ENCODE data around the gene PTMS. TPM values are rescaled to one million over a fixed set of nuclear protein-coding genes. Genes with fewer than 3 reads are reported as not detected.

The PTMS gene
- total and polyA plus RNA-seq, 9 of the 15 experiments (the other 6 are each of a cell fraction or from before 2014, with no cell fraction given): 5.1 to 287 (median 78.5) TPM

DNA sequence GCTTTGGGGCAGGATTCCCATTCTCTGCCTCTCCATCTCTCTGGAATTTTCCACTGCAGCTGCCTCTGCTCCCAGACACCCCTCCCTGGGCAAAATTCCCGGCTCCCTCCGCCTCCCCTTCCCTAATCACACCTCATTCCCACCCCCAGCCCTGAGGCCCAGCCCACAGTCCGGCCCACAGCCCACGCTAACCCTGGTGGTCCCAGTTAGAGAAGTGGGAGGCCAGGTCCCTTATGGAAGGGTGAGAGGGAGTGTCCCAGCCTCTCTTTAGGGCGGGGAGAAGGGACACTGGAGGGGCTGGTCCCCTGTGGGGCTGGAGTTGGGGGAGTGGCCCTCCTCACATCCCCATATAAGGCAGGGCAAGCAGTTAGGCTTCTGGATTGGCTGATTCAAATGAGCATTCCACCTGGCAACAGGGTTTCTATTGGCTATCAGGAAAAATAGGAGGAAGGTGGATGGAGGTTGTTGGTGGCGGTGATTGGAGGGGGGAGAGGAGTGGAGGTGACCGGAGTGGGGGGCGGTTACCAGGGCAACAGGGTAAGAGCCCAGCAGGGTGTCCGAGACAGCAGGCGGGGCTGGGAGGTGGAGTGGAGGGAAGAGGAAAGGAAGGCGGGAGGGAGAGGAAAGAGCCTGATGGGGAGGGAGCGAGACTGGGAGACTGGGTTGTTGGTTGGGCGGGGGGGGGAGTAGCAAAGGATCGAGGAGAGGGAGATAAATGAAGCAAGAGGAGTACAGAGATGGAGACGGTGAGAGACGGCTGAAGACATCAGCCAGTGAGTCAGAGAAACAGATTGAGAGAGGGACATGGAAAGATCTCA lies 1.9 kb upstream of the PTMS start (continued):
- TF ChIP-seq, protein P1, sequence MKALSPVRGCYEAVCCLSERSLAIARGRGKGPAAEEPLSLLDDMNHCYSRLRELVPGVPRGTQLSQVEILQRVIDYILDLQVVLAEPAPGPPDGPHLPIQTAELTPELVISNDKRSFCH (CRISPR knock-in tag; IDR thresholded peaks at IDR 0.05): no peak
- TF ChIP-seq, protein P1 (tag; IDR thresholded peaks at IDR 0.05): no peak
- no peak for TF ChIP-seq BCL6 (CRISPR knock-in tag; IDR thresholded peaks at IDR 0.05)
- TF ChIP-seq ZNF583 (CRISPR knock-in tag; IDR thresholded peaks at IDR 0.05): no peak
- peak; percentile 58 for TF ChIP-seq EP400 (IDR thresholded peaks at IDR 0.05)
- TF ChIP-seq ZNF282 (CRISPR knock-in tag; IDR thresholded peaks at IDR 0.05): no peak
- TF ChIP-seq, protein P2, sequence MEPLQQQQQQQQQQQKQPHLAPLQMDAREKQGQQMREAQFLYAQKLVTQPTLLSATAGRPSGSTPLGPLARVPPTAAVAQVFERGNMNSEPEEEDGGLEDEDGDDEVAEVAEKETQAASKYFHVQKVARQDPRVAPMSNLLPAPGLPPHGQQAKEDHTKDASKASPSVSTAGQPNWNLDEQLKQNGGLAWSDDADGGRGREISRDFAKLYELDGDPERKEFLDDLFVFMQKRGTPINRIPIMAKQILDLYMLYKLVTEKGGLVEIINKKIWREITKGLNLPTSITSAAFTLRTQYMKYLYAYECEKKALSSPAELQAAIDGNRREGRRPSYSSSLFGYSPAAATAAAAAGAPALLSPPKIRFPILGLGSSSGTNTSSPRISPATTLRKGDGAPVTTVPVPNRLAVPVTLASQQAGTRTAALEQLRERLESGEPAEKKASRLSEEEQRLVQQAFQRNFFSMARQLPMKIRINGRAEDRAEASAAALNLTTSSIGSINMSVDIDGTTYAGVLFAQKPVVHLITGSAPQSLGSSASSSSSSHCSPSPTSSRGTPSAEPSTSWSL (CRISPR knock-in tag; IDR thresholded peaks at IDR 0.05; ENCODE audit: borderline replicate concordance): no peak
- TF ChIP-seq FOXA1 (IDR thresholded peaks at IDR 0.05; ENCODE audit: borderline replicate concordance): no peak
- TF ChIP-seq PTRF (tag; IDR thresholded peaks at IDR 0.05): no peak
- no peak for TF ChIP-seq WHSC1 (IDR thresholded peaks at IDR 0.05; ENCODE audit: low read length)
- TF ChIP-seq, protein P3, sequence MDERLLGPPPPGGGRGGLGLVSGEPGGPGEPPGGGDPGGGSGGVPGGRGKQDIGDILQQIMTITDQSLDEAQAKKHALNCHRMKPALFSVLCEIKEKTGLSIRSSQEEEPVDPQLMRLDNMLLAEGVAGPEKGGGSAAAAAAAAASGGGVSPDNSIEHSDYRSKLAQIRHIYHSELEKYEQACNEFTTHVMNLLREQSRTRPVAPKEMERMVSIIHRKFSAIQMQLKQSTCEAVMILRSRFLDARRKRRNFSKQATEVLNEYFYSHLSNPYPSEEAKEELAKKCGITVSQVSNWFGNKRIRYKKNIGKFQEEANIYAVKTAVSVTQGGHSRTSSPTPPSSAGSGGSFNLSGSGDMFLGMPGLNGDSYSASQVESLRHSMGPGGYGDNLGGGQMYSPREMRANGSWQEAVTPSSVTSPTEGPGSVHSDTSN (CRISPR knock-in tag; IDR thresholded peaks at IDR 0.05; ENCODE audit: low read depth): no peak
- TF ChIP-seq, protein P3 (tag; conservative IDR thresholded peaks at IDR 0.05; ENCODE audit: low read depth): no peak
- no peak for TF ChIP-seq TGIF2 (CRISPR knock-in tag; IDR thresholded peaks at IDR 0.05)
- no peak for TF ChIP-seq SP2 (IDR thresholded peaks at IDR 0.05; ENCODE audit: extremely low read depth, low read depth, low read length, poor library complexity, severe bottlenecking)
- TF ChIP-seq, protein P4, sequence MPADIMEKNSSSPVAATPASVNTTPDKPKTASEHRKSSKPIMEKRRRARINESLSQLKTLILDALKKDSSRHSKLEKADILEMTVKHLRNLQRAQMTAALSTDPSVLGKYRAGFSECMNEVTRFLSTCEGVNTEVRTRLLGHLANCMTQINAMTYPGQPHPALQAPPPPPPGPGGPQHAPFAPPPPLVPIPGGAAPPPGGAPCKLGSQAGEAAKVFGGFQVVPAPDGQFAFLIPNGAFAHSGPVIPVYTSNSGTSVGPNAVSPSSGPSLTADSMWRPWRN (IDR thresholded peaks at IDR 0.05; ENCODE audit: low read depth): no peak
- peak; percentile 37; the same call in 1 of the 2 replicates for TF ChIP-seq SP1 (CRISPR knock-in tag; IDR thresholded peaks at IDR 0.05)
- TF ChIP-seq TOE1 (IDR thresholded peaks at IDR 0.05; ENCODE audit: borderline replicate concordance): no peak; the same call in 1 of the 2 replicates
- no peak for TF ChIP-seq TOE1 (CRISPR knock-in tag; IDR thresholded peaks at IDR 0.05; ENCODE audit: borderline replicate concordance, low read depth)
- TF ChIP-seq FOS (IDR thresholded peaks at IDR 0.05; ENCODE audit: extremely low read depth, insufficient read length): peak; percentile 82
- no peak for TF ChIP-seq MECOM (CRISPR knock-in tag; IDR thresholded peaks at IDR 0.05)
- peak; percentile 52; the same call in 1 of the 2 replicates for TF ChIP-seq HDAC2 (IDR thresholded peaks at IDR 0.05)
- TF ChIP-seq, protein P5, sequence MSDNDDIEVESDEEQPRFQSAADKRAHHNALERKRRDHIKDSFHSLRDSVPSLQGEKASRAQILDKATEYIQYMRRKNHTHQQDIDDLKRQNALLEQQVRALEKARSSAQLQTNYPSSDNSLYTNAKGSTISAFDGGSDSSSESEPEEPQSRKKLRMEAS (CRISPR knock-in tag; IDR thresholded peaks at IDR 0.05): no peak
- peak; percentile 64; the same call in 1 of the 2 replicates for TF ChIP-seq CTBP1 (IDR thresholded peaks at IDR 0.05; ENCODE audit: borderline replicate concordance)
- no peak for TF ChIP-seq ZNF695 (CRISPR knock-in tag; IDR thresholded peaks at IDR 0.05)
- no peak for TF ChIP-seq U2AF2 (optimal IDR thresholded peaks at IDR 0.05; ENCODE audit: low read depth, low read length)

Data from K562 (cell line).